D341Med (cell line): ENCODE data around the gene SERPINH1.

Experiments used
- DNase-seq: peaks from one replicate; pipeline ENCODE4 v3.0.0; 2012; ENCODE audit warnings: low spot score

SERPINH1 gene

DNA sequence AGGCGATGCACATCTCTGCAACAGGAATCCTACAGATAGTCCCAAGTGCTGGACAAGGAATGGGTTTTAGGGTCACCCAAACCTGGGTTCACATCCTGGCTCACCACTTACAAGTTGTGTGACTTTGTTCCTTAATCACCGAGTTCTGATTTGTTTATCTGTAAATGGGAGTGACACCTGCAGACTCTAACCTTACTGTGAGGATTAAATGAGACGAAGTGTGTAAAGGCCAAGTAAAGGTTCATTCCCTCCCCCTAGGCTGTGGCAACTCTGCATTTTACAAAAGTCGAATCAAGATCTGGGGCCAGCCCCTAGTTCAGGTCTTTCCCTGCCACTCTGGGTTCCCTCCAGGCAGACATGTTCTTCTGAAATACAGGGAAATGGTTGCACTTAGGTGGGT, 34.9 kb downstream of the SERPINH1 start:
- DNase-seq: no peak

DNA sequence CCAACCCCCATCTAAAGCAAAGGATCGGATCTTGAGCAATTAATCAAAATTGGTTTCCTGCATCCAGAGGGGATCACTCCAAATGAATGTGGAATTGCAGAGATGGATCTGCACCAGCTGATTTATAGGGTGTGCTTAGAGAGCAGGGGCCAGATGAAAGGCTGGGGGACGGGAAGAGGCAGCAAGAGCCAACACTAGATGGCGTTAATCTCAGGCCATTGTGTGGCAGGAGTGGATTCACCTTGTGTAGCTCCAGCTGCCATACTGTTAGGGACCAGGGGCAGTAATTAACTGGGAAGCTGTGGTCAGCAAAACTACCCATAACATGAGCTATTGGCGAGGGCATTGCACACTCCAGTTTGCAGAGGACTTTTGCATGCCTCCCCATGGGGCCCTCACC, 35.6 kb downstream of the SERPINH1 start:
- DNase-seq: peak; percentile 79

DNA sequence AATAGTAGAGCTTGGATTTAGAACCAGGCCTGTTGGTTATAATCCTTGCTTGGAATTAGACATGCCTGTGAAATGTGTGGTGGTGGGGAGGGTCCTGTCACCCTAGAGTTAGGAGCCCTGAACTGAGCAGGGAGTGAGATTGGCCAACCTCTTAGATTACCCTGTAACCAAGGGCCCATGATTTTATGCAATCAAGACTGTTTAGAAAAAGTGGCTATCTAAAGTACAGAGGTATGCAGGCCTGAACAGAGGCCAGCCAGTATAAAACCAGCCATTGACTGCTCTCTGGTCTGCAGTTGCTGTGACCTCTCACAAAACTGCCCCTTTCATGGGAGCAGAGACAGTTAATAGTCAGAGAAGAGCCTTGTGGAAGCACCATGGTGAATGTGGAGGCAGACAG, 36.2 kb downstream of the SERPINH1 start:
- DNase-seq: no peak

DNA sequence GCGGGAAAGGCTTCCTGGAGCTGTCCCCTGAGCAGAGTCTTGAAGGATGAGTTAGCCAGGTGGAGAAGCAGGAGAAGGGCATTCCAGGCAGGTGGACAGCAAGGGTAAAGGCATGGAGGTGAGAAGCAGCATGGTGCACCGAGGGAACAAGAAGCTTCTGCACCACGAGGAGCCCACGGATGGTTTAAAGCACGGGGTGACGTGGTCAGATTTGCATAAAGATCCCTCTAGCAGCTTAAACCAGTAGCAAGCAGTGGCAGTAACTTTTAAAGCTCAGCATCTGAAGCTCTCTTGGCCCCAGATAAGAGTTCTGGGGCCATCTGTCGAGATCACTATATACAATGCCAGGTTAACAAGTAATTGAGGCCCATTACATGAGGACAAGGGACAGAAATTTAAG, 36.8 kb downstream of the SERPINH1 start:
- no peak for DNase-seq

DNA sequence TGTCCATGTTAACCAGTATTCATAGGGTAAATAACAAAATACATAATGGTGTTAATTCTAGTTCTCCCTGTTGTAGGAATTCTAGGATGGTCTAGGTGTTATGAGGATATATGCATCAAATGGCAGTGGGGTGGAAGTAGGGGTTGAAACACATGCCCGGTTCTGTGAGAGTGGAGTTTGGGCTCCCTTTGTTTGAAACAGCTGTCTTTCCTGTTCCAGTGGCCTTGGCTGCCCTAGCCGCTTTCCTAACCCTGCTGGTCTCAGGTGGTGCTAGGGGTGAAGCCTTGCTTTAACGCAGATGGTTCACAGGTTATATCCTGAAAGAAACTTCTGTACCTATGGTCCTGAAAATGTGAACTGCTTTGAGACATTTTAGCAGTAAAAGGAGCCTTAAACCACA, 38.3 kb downstream of the SERPINH1 start:
- DNase-seq: no peak

DNA sequence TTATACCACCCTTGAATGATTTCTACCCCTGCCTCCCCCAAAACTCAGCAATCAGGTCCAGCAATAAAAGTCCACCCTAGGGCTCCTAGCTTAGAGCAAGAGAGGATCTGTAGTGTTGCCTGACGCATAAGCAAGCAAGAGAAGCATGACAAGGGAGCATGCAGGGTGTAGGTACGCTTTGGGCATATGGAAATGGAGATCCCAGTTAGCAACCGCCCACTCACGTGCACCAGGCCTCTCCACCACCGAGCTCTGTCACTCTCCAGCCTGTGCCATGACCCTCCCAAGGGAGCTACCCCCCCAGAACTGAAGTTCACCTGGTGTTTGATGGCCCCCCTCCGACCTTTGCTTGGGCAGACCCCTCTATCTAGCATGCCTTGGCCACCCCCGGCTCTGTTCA, 39.4 kb downstream of the SERPINH1 start:
- no peak for DNase-seq

DNA sequence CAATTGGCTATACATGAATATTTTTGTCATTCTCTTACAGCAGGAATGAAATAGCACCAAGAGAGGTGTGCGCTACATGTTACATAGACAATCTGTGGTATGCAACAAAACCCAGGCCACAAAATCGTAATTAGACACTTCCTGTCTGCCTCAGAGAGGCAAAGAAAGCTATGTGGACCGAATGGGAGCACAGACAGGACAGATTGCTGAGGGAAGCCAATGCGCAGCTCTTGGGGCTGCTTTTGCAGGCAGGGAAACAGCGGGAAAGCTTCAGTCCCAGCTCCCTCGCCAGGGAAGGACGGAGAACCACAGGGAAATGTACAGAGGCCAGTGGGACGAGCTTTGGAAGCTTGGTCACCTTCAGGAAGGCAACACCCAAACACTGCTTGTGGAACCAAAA, 40.9 kb downstream of the SERPINH1 start:
- DNase-seq: no peak

DNA sequence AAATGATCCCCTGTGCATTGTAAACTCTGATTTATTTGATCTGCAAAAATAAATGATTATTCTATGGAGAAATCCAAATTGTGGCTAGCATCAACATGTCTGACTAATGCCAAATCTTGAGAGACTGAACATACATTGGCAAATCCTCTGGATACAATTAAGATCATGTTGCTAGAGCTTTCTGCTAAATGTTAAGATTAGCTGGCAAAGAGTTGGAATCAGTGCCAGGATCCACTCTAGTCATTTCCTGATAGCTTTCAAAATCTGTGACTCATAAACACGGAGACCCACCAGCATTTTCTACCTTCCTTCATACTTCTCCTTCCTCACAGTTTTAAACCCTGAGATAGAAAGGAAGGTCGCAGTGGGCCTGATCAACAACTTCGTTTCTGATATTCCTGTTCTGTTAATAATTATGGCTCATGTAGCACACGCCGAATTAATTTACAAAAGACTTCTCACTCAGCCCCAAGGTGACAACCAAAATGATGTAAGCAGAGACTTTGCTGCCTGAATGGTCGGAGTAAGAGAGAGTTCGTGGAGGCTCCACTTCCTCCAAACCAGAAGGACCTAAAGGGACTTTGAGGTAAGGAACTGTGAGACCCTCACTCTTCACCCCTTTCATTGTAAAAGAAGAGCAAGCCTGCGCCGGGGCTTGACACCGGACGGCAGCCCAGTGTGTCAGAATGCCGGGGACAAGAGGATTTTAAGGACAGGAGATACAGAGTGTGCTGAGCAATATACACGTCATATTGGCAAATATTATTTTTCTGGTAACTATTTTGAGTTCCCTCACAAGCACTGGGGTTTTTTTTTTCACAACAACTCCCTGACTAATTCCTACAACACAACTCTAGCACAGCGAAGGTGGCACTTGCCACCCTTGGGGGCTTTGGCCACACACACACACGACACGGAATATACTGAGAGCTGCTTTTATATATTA, 42.0 kb downstream of the SERPINH1 start:
- no peak for DNase-seq

DNA sequence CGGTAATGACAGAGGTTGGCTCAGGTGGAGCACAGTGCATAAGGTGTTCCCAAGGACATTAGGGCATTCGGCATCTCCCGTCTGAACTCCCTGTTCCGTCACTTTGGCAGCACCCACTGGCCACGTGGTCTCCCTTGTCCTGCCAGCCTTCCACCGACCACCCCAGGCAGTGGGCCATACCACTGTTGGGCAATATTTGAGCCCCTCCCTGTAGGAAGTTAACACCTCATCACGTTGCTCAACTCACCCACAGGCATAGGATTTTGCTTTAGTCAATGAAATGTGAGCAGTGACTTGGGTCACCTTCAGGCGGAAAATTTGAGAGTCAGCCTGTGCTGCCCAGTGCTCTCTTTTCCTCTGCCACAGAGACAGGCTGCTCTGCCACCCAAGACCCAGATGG, 44.0 kb downstream of the SERPINH1 start:
- no peak for DNase-seq

DNA sequence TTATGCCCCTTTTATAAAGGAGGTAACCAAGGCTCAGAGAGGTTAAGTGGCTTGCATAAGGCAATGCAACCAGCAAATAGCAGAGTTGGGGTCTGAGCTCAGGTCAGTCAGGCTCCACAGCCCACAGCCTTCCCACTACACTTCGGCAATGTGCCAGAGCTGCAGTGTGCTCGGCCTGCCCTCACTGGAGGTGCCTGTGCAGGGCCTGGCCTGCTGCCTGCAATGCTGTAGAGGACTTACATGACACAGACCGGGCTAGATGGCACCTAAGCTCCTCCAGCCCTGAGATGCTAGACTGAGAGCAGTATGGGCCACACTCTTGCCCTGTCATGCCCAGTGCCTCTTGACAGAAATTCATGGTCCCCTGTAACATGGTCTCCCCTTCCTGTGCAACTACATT, 49.8 kb downstream of the SERPINH1 start:
- DNase-seq: no peak

DNA sequence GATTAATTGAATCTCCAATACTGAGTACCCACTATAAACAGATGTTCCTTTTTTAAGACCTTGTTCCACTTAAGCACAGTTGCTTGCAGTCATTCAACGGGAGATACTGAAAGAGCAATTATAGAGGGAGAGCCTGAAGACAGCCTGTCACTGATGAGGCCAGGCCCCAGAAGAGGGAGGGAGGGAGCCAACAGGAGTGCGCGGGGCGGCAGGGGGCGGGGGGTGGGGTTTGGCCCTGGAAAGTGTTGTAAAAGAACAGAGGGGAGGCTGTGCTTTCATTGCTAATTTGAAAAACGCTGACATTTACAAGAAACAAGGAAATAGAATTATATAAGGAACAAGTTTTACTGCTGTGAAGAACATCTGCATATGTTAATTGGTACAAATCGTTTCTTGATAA, 53.7 kb downstream of the SERPINH1 start:
- no peak for DNase-seq

DNA sequence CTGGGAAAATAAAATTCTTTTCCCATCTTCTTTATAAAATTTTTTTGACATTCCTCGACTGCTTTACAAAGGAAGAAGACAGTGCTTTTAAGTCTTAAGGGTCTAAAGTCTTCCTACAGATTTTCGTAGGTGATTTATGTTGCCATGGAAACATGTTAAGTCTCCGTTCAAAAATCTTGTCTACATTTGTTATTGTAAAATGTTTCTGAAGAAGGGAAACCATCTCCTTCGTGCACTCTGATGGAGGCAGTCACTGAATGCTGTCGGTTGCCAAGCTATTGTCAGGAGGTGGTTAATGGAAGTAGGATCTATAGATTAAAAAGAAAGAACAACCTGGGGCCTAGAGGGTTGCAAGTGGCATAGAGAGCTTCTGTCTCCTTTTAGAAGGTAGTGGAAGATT, 54.2 kb downstream of the SERPINH1 start:
- no peak for DNase-seq
